GM12891 (cell line): ENCODE results near the gene TUT1.

Source experiments
- PAX5 ChIP-seq: IDR thresholded peaks from 2 replicates; pipeline ENCODE4 v1.6.1; 2011; ENCODE audit warnings: low read length, moderate library complexity, mild to moderate bottlenecking; ENCODE audit not compliant: insufficient read depth, severe bottlenecking
- POLR2A ChIP-seq: IDR thresholded peaks from 2 replicates; pipeline ENCODE4 v1.6.1; 2011; ENCODE audit warnings: low read depth, low read length, control low read depth
- POLR2AphosphoS5 ChIP-seq: IDR thresholded peaks from 2 replicates; pipeline ENCODE4 v1.6.1; 2011; ENCODE audit warnings: low read depth, low read length, control low read depth
- SPI1 ChIP-seq: IDR thresholded peaks from 2 replicates; pipeline ENCODE4 v1.6.1; 2011; ENCODE audit warnings: low read depth, low read length, control low read depth
- TAF1 ChIP-seq: IDR thresholded peaks from 2 replicates; pipeline ENCODE4 v1.6.1; 2011; ENCODE audit warnings: low read depth, low read length, control low read depth

- TF ChIP-seq POLR2A, result no peak
- no peak for TF ChIP-seq TAF1
- TF ChIP-seq POLR2AphosphoS5, result no peak
- TF ChIP-seq SPI1, result no peak
- no peak for TF ChIP-seq PAX5
Measured at GRCh38 chr11:62610403-62610802, 19.1 kb upstream of the TUT1 start.
